HepG2 (cell line): ENCODE results near the gene SH2D6. TPM values are rescaled to one million over a fixed set of nuclear protein-coding genes. Genes with fewer than 3 reads are reported as not detected.

Experiments
- BRD4 ChIP-seq: sonication (generic); formaldehyde crosslinking; IDR thresholded peaks from 2 replicates; pipeline ENCODE4 v1.4.0; 2020; ENCODE audit warnings: missing genetic modification reagents
- CBFB ChIP-seq: sonication (generic); formaldehyde crosslinking; IDR thresholded peaks from 2 replicates; pipeline ENCODE4 v1.4.0; 2020; ENCODE audit warnings: missing genetic modification reagents
- FLYWCH1 ChIP-seq: sonication (generic); formaldehyde crosslinking; IDR thresholded peaks from 2 replicates; pipeline ENCODE4 v1.8.1; 2023; ENCODE audit warnings: mild to moderate bottlenecking, missing genetic modification reagents
- GMEB1 ChIP-seq: sonication (generic); formaldehyde crosslinking; IDR thresholded peaks from 2 replicates; pipeline ENCODE4 v1.5.1; 2020; ENCODE audit warnings: missing genetic modification reagents, mild to moderate bottlenecking, borderline replicate concordance
- HIC2 ChIP-seq: sonication (generic); formaldehyde crosslinking; IDR thresholded peaks from 2 replicates; pipeline ENCODE4 v1.9.0; 2022; ENCODE audit warnings: low read depth, missing genetic modification reagents
- HMG20A ChIP-seq: IDR thresholded peaks from 2 replicates; pipeline ENCODE4 v1.6.1; 2016; ENCODE audit warnings: borderline replicate concordance
- HOXA9 ChIP-seq: sonication (generic); formaldehyde crosslinking; IDR thresholded peaks from 2 replicates; pipeline ENCODE4 v1.8.1; 2022; ENCODE audit warnings: missing genetic modification reagents, mild to moderate bottlenecking, moderate library complexity, borderline replicate concordance
- MAZ ChIP-seq, 2 experiments: sonication (generic) in 1 of 2; formaldehyde crosslinking in 1 of 2; IDR thresholded peaks; 2 replicates each; pipeline versions ENCODE4 v1.5.0 to v1.6.1; 2012 to 2020; ENCODE audit warnings: low read depth in 2 of 2, mild to moderate bottlenecking in 2 of 2, borderline replicate concordance in 1 of 2, improper control_type of control experiment in 1 of 2, low read length in 1 of 2, missing genetic modification reagents in 1 of 2, moderate library complexity in 1 of 2
- MXD3 ChIP-seq: IDR thresholded peaks from 2 replicates; pipeline ENCODE4 v1.6.1; 2016; ENCODE audit warnings: mild to moderate bottlenecking, missing biosample characterization, missing genetic modification reagents
- MYC ChIP-seq: sonication (generic); formaldehyde crosslinking; IDR thresholded peaks from 2 replicates; pipeline ENCODE4 v1.9.0; 2021; ENCODE audit warnings: missing genetic modification reagents, borderline replicate concordance
- NCOR1 ChIP-seq: fragments of 200-600 bp; sonication (generic); IDR thresholded peaks from 2 replicates; pipeline ENCODE4 v1.7.0; 2017; ENCODE audit warnings: antibody characterized with exemption, low read length, borderline replicate concordance
- RNF2 ChIP-seq: fragments of 450-650 bp; conservative IDR thresholded peaks from 2 replicates; pipeline ENCODE4 v1.6.1; 2016; ENCODE audit warnings: low read depth
- SRSF4 ChIP-seq: fragments of 200-400 bp; formaldehyde crosslinking; IDR thresholded peaks from one replicate; pipeline ENCODE4 v1.6.1; 2018; ENCODE audit warnings: mild to moderate bottlenecking, low read depth, low read length, moderate library complexity; ENCODE audit not compliant: poor library complexity, severe bottlenecking
- TGIF2 ChIP-seq: IDR thresholded peaks from 2 replicates; pipeline ENCODE4 v1.6.1; 2016; ENCODE audit warnings: control low read depth, missing compliant biosample characterization
- THAP8 ChIP-seq: sonication (generic); formaldehyde crosslinking; IDR thresholded peaks from 2 replicates; pipeline ENCODE4 v1.5.1; 2020; ENCODE audit warnings: missing genetic modification reagents, mild to moderate bottlenecking, borderline replicate concordance
- THYN1 ChIP-seq: sonication (generic); formaldehyde crosslinking; IDR thresholded peaks from 2 replicates; pipeline ENCODE4 v1.8.1; 2023; ENCODE audit warnings: low read depth, mild to moderate bottlenecking, moderate library complexity, missing genetic modification reagents, borderline replicate concordance
- ZBTB46 ChIP-seq: sonication (generic); formaldehyde crosslinking; IDR thresholded peaks from 2 replicates; pipeline ENCODE4 v1.4.0; 2020; ENCODE audit warnings: mild to moderate bottlenecking, missing genetic modification reagents, borderline replicate concordance
- ZC3H13 ChIP-seq: sonication (generic); formaldehyde crosslinking; IDR thresholded peaks from 2 replicates; pipeline ENCODE4 v1.8.1; 2023; ENCODE audit warnings: mild to moderate bottlenecking, missing genetic modification reagents, moderate library complexity
- ZMYM2 ChIP-seq: sonication (generic); formaldehyde crosslinking; IDR thresholded peaks from 2 replicates; pipeline ENCODE4 v1.8.0; 2022; ENCODE audit warnings: mild to moderate bottlenecking, missing genetic modification reagents
- ZNF282 ChIP-seq: fragments of 450-650 bp; IDR thresholded peaks from 2 replicates; pipeline ENCODE4 v1.6.1; 2018; ENCODE audit not compliant: partially characterized antibody
- ZNF3 ChIP-seq: IDR thresholded peaks from 2 replicates; pipeline ENCODE4 v1.7.0; 2017; ENCODE audit warnings: inconsistent platforms
- ZNF430 ChIP-seq: sonication (generic); formaldehyde crosslinking; IDR thresholded peaks from 2 replicates; pipeline ENCODE4 v1.9.0; 2021; ENCODE audit warnings: mild to moderate bottlenecking, missing genetic modification reagents
- ZNF446 ChIP-seq: sonication (generic); formaldehyde crosslinking; IDR thresholded peaks from 2 replicates; pipeline ENCODE4 v1.5.0; 2020; ENCODE audit warnings: mild to moderate bottlenecking, missing genetic modification reagents
- ZNF619 ChIP-seq: sonication (generic); formaldehyde crosslinking; IDR thresholded peaks from 2 replicates; pipeline ENCODE4 v1.4.0; 2020; ENCODE audit warnings: mild to moderate bottlenecking, missing genetic modification reagents
- polyA plus RNA-seq, 8 experiments: library from polyadenylated mRNA; depleted of rRNA in 3 of 8; stranded (reverse) in 7 of 8; unstranded in 1 of 8; fragments of >200 nt; fragmentation: Illumina TruSeq in 4 of 8; extraction: Trizol in 4 of 8; gene quantifications; 2 replicates each; pipeline versions ENCODE4 v1.2.1 to v1.2.3, GENCODE V29; 2011 to 2016; ENCODE audit warnings: low read depth in 4 of 8, missing spikeins in 1 of 8, mixed read lengths in 1 of 8; ENCODE audit not compliant: insufficient read depth in 1 of 8
- total RNA-seq, 5 experiments: library from RNA; depleted of rRNA; stranded (reverse); fragments of >200 nt; fragmentation: Illumina TruSeq; extraction: Trizol; gene quantifications; 2 replicates each; pipeline ENCODE4 v1.2.3, GENCODE V29; 2016; ENCODE audit warnings: low read depth in 1 of 5

The SH2D6 gene
- total and polyA plus RNA-seq, 2 of the 13 experiments (the other 11 are each of a cell fraction or from before 2014, with no cell fraction given), result 0.11 to 0.26 TPM

- TF ChIP-seq THAP8 (CRISPR knock-in tag) (no peak), ZNF619 (CRISPR knock-in tag) (no peak; the same call in 1 of the 2 replicates), HIC2 (peak; percentile 22; the same call in 1 of the 2 replicates), ZNF430 (peak; percentile 48; the same call in 1 of the 2 replicates), ZNF282 (no peak), HMG20A (CRISPR knock-in tag) (0 out of 2 replicates have a peak, but pooled peaks have one; percentile 51), SRSF4 (no peak), ZBTB46 (no peak), GMEB1 (CRISPR knock-in tag) (no peak), NCOR1 (peak; percentile 68; the same call in 1 of the 2 replicates), HOXA9 (no peak), FLYWCH1 (CRISPR knock-in tag) (no peak), RNF2 (no peak), TGIF2 (no peak), THYN1 (CRISPR knock-in tag) (no peak), MXD3 (CRISPR knock-in tag) (0 out of 2 replicates have a peak, but pooled peaks have one; percentile 18), BRD4 (no peak), MAZ (IDR thresholded peaks at IDR 0.05; ENCODE audit: borderline replicate concordance, low read depth, low read length) (no peak), MAZ (CRISPR knock-in tag; IDR thresholded peaks at IDR 0.05; ENCODE audit: low read depth) (no peak), ZNF3 (peak; percentile 92), ZMYM2 (CRISPR knock-in tag) (peak; percentile 97), MYC (CRISPR knock-in tag) (peak; percentile 57; the same call in 1 of the 2 replicates), ZC3H13 (CRISPR knock-in tag) (no peak), ZNF446 (CRISPR knock-in tag) (no peak), CBFB (CRISPR knock-in tag) (peak; percentile 67; the same call in 1 of the 2 replicates)
Measured at GRCh38 chr2:85468704-85469349, 50.3 kb downstream of the SH2D6 start (continued).
